T-cell (primary cell): ENCODE data around the gene SLC41A3. TPM values are rescaled to one million over a fixed set of nuclear protein-coding genes. Genes with fewer than 3 reads are reported as not detected.
"Not testable (repeated sequence)": the region's sequence is repeated elsewhere in the genome, so short reads cannot be mapped to it uniquely, and the experiment has no call there.

Source experiments
- ATAC-seq, 4 experiments: fragments of 200-7000 bp in 3 of 4; fragments of 150-1000 bp in 1 of 4; cut with Tn5 transposase; replicated peaks in 1 of 4; 1 replicate in 3 of 4; 2 replicates in 1 of 4; pipeline ENCODE4 v1.10.0; 2021; ENCODE audit warnings: moderate library complexity in 3 of 4, mild to moderate bottlenecking in 2 of 4, moderate number of reproducible peaks in 1 of 4
- CTCF ChIA-PET, 2 donors: fragments of 300-600 bp; sonication (Branson Sonifier 250); formaldehyde crosslinking; loops; one replicate each; lab custom pipeline; 2022; ENCODE audit warnings: antibody characterized with exemption in 2 of 2; lab: Charles Lee
- POLR2A ChIA-PET, 2 donors: fragments of 300-600 bp; sonication (Branson Sonifier 250); formaldehyde crosslinking; loops; one replicate each; lab custom pipeline; 2022; ENCODE audit warnings: antibody characterized with exemption in 2 of 2; lab: Charles Lee
- DNase-seq, 35 experiments: peaks; one replicate each; pipeline versions ENCODE4 v3.0.0 to v3.0.0-alpha.2; 2013 to 2023
- H3K27ac ChIP-seq: one replicate; pipeline ENCODE4 v1.5.1; 2013; ENCODE audit warnings: low read length
- H3K27me3 ChIP-seq, 2 experiments: replicated peaks in 1 of 2; 1 replicate in 1 of 2; 2 replicates in 1 of 2; pipeline versions ENCODE4 v1.6.1 to v1.7.0; 2013; ENCODE audit warnings: low read length in 1 of 2, mixed read lengths in 1 of 2; ENCODE audit not compliant: control insufficient read depth in 2 of 2, insufficient read depth in 2 of 2; ENCODE audit errors: extremely low read depth in 1 of 2
- H3K36me3 ChIP-seq, 2 donors: 1 replicate in 1 of 2; 2 replicates in 1 of 2; pipeline versions ENCODE4 v1.6.1 to v1.7.0; 2013; ENCODE audit warnings: low read length in 1 of 2; ENCODE audit not compliant: control insufficient read depth in 2 of 2, insufficient read depth in 1 of 2; ENCODE audit errors: extremely low read depth in 1 of 2
- H3K4me1 ChIP-seq, 2 experiments: 1 replicate in 1 of 2; 2 replicates in 1 of 2; pipeline versions ENCODE4 v1.6.1 to v1.7.0; 2013; ENCODE audit warnings: low read length in 2 of 2, mixed read lengths in 1 of 2; ENCODE audit not compliant: insufficient read depth in 2 of 2, control insufficient read depth in 1 of 2; ENCODE audit errors: extremely low read depth in 1 of 2
- H3K4me3 ChIP-seq, 2 donors: 1 replicate in 1 of 2; 2 replicates in 1 of 2; pipeline versions ENCODE4 v1.5.1 to v1.7.0; 2013; ENCODE audit warnings: mild to moderate bottlenecking in 2 of 2, low read length in 1 of 2, moderate library complexity in 1 of 2; ENCODE audit not compliant: control insufficient read depth in 1 of 2; ENCODE audit errors: extremely low read depth in 1 of 2
- H3K9me3 ChIP-seq: 2 replicates; pipeline ENCODE4 v1.7.0; 2013
- H3K27ac Mint-ChIP-seq, 2 donors: one replicate each; pipeline ENCODE4 v1.8.0; 2020 to 2021; ENCODE audit warnings: mild to moderate bottlenecking in 2 of 2, mixed read lengths in 2 of 2
- H3K27me3 Mint-ChIP-seq, 2 donors: one replicate each; pipeline ENCODE4 v1.8.0; 2021 to 2022; ENCODE audit warnings: mixed read lengths in 2 of 2
- H3K36me3 Mint-ChIP-seq: one replicate; pipeline ENCODE4 v1.8.0; 2021; ENCODE audit warnings: mixed read lengths
- H3K4me1 Mint-ChIP-seq, 3 donors: one replicate each; pipeline ENCODE4 v1.8.0; 2020 to 2022; ENCODE audit warnings: mixed read lengths in 3 of 3, mild to moderate bottlenecking in 1 of 3
- H3K4me3 Mint-ChIP-seq, 3 donors: one replicate each; pipeline ENCODE4 v1.8.0; 2020 to 2022; ENCODE audit warnings: mild to moderate bottlenecking in 3 of 3, mixed read lengths in 3 of 3, moderate library complexity in 3 of 3
- H3K9me3 Mint-ChIP-seq, 3 donors: one replicate each; pipeline ENCODE4 v1.8.0; 2020 to 2022; ENCODE audit warnings: mixed read lengths in 3 of 3
- WGBS: methylation state at CpG from one replicate; pipeline ENCODE4 v1.1.5; 2013; ENCODE audit warnings: missing lambda C conversion rate; ENCODE audit not compliant: insufficient coverage; 5-methylcytosine and 5-hydroxymethylcytosine counted together
- total RNA-seq, 35 experiments: library from RNA in 6 of 35; stranded (reverse) in 6 of 35; fragments of 120-200 nt in 1 of 35; gene quantifications; one replicate each; pipeline versions ENCODE4 v1.2.1 to v1.2.4 and lab custom pipeline; 2013 to 2026

SLC41A3 gene
- total RNA-seq, 5 donors from 2014 or later (not counting 1 experiment from before 2014, with no cell fraction given) = 24.8 to 38.6 (median 34.5) TPM

GRCh38 chr3:125968121-125968520, 115.8 kb downstream of the SLC41A3 start:
- H3K36me3 ChIP-seq, H3K4me1 ChIP-seq, ATAC-seq, H3K9me3 ChIP-seq, CTCF ChIA-PET, H3K4me3 Mint-ChIP-seq, DNase-seq, H3K4me3 ChIP-seq, H3K36me3 Mint-ChIP-seq, POLR2A ChIA-PET, H3K27ac Mint-ChIP-seq, H3K27ac ChIP-seq, H3K9me3 Mint-ChIP-seq: not testable (repeated sequence)
- WGBS = no CpG with 5 or more reads among the region's 2 CpGs
- H3K4me1 Mint-ChIP-seq = peaks cover 8 to 11% (median 10%) of the 10 kb centered on the region in 3 donors
- H3K27me3 ChIP-seq = peaks cover 5 to 18% of the 10 kb centered on the region in 2 experiments
- peaks cover 13 to 20% of the 10 kb centered on the region in 2 donors for H3K27me3 Mint-ChIP-seq

GRCh38 chr3:125967156-125967555, 116.8 kb downstream of the SLC41A3 start:
- Histone ChIP-seq H3K27ac (no peak overlapping the region), H3K4me3 (no peak overlapping the region), H3K9me3 (no peaks in the 10 kb centered on the region), H3K4me1 (peaks cover 0 to 5% of the 10 kb centered on the region in 2 experiments), H3K27me3 (peaks cover 5 to 20% of the 10 kb centered on the region in 2 experiments), H3K36me3 (no peaks in the 10 kb centered on the region)
- Mint-ChIP-seq H3K4me1 (peaks cover 3 to 6% (median 6%) of the 10 kb centered on the region in 3 donors), H3K27ac (no peak overlapping the region), H3K9me3 (no peaks in the 10 kb centered on the region), H3K36me3 (no peaks in the 10 kb centered on the region), H3K27me3 (peaks cover 10 to 18% of the 10 kb centered on the region in 2 donors), H3K4me3 (no peak overlapping the region)
- POLR2A ChIA-PET = interaction anchor here in 1 of 2 donors (0.6 kb wide), 1 partner anchor 508 kb away, joined by 4 read pairs; the partner anchor contains the start of gene ZXDC
- DNase-seq = no peak
- CTCF ChIA-PET = no interaction called here
- ATAC-seq = no peak

GRCh38 chr3:125965505-125965904, 118.4 kb downstream of the SLC41A3 start:
- Mint-ChIP-seq H3K9me3 (no peaks in the 10 kb centered on the region), H3K27me3 (peaks cover 3 to 11% of the 10 kb centered on the region in 2 donors), H3K36me3 (no peaks in the 10 kb centered on the region), H3K27ac (no peak overlapping the region), H3K4me3 (no peak overlapping the region), H3K4me1 (peaks cover 0 to 2% (median 2%) of the 10 kb centered on the region in 3 donors)
- POLR2A ChIA-PET = no interaction called here
- H3K27ac ChIP-seq = no peak overlapping the region
- DNase-seq (no peak), ATAC-seq (no peak)
- H3K27me3 ChIP-seq = peaks cover 5 to 20% of the 10 kb centered on the region in 2 experiments
- no peaks in the 10 kb centered on the region for H3K4me1 ChIP-seq
- no peaks in the 10 kb centered on the region for H3K9me3 ChIP-seq
- CTCF ChIA-PET = no interaction called here
- 92% methylated on average over 3 of the region's 3 CpGs for whole genome bisulfite sequencing
- no peaks in the 10 kb centered on the region for H3K36me3 ChIP-seq
- H3K4me3 ChIP-seq = no peak overlapping the region

- DNase-seq, H3K9me3 ChIP-seq, H3K36me3 ChIP-seq, H3K9me3 Mint-ChIP-seq, H3K4me1 ChIP-seq, H3K4me3 Mint-ChIP-seq, H3K4me3 ChIP-seq, ATAC-seq, H3K27ac ChIP-seq, H3K27ac Mint-ChIP-seq, CTCF ChIA-PET, H3K36me3 Mint-ChIP-seq, H3K4me1 Mint-ChIP-seq, POLR2A ChIA-PET: not testable (repeated sequence)
- H3K27me3 Mint-ChIP-seq = peaks cover 3 to 11% of the 10 kb centered on the region in 2 donors
- H3K27me3 ChIP-seq = peaks cover 2 to 34% of the 10 kb centered on the region in 2 experiments
- no CpG with 5 or more reads among the region's 1 CpG for WGBS
Measured at GRCh38 chr3:125963834-125964233, 120.1 kb downstream of the SLC41A3 start.

- no peak overlapping the region for H3K4me3 Mint-ChIP-seq
- 97% methylated on average over 5 of the region's 6 CpGs for whole genome bisulfite sequencing
- H3K4me1 Mint-ChIP-seq = no peaks in the 10 kb centered on the region
- Histone ChIP-seq H3K9me3 (no peaks in the 10 kb centered on the region), H3K27ac (no peak overlapping the region), H3K4me1 (no peaks in the 10 kb centered on the region), H3K27me3 (peaks cover 2 to 39% of the 10 kb centered on the region in 2 experiments), H3K36me3 (no peaks in the 10 kb centered on the region), H3K4me3 (no peak overlapping the region)
- DNase-seq = no peak
- no peak overlapping the region for H3K27ac Mint-ChIP-seq
- CTCF ChIA-PET = no interaction called here
- peaks cover 3% of the 10 kb centered on the region for H3K36me3 Mint-ChIP-seq
- peaks cover 10 to 22% of the 10 kb centered on the region in 2 donors for H3K27me3 Mint-ChIP-seq
- no peak for ATAC-seq
- no peaks in the 10 kb centered on the region for H3K9me3 Mint-ChIP-seq
- POLR2A ChIA-PET = no interaction called here
Measured at GRCh38 chr3:125961289-125961589, 122.7 kb downstream of the SLC41A3 start.

GRCh38 chr3:125960456-125961288, 123.3 kb downstream of the SLC41A3 start:
- ChIA-PET POLR2A (no interaction called here), CTCF (no interaction called here)
- DNase-seq = no peak
- WGBS = 88% methylated on average over 8 of the region's 11 CpGs
- Mint-ChIP-seq H3K9me3 (no peaks in the 10 kb centered on the region), H3K4me3 (no peak overlapping the region), H3K36me3 (peaks cover 3% of the 10 kb centered on the region), H3K27me3 (peaks cover 10 to 22% of the 10 kb centered on the region in 2 donors), H3K4me1 (no peaks in the 10 kb centered on the region), H3K27ac (no peak overlapping the region)
- Histone ChIP-seq H3K4me1 (no peaks in the 10 kb centered on the region), H3K9me3 (no peaks in the 10 kb centered on the region), H3K27ac (no peak overlapping the region), H3K36me3 (no peaks in the 10 kb centered on the region), H3K4me3 (no peak overlapping the region), H3K27me3 (peaks cover 2 to 42% of the 10 kb centered on the region in 2 experiments)
- no peak for ATAC-seq
